CD4-positive, alpha-beta T cell treated with Interleukin-21 for 1 hour (primary cell): ENCODE measurements around the gene ETFBKMT.
"Not testable (repeated sequence)": the region's sequence is repeated elsewhere in the genome, so short reads cannot be mapped to it uniquely, and the experiment has no call there.

ENCODE experiments used
- DNase-seq: peaks from one replicate; pipeline ENCODE4 v3.0.0-alpha.2; 2020

Gene ETFBKMT

DNA sequence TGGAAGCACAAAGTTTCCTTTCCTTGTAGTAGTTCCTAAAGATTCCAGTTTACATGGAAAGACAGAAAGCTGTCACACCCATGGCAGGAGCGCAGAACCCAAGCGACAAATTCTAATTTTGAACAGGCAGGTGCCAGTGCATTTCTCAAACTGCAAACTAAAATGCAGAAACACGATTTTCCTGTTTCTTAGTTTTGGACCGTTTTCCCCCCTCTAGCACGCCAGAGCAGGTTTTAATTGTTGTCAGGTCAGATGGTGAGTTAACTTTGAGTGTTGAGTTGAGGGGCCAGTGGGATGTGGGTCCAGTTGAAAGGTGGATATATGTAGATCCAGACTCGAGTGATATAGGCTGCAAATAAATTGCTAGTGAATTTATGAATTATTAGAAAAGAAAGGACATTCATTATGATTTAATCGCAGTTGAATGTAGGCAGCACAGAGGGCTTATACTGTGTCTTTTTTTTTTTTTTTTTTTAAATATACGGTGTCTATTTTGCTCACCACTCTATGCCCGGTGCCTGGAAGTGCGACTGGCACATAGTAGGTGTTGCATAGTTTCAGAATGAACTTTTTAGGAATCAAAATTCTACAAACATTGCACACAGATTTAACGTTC, 909 bp upstream of the ETFBKMT start:
- no peak for DNase-seq

DNA sequence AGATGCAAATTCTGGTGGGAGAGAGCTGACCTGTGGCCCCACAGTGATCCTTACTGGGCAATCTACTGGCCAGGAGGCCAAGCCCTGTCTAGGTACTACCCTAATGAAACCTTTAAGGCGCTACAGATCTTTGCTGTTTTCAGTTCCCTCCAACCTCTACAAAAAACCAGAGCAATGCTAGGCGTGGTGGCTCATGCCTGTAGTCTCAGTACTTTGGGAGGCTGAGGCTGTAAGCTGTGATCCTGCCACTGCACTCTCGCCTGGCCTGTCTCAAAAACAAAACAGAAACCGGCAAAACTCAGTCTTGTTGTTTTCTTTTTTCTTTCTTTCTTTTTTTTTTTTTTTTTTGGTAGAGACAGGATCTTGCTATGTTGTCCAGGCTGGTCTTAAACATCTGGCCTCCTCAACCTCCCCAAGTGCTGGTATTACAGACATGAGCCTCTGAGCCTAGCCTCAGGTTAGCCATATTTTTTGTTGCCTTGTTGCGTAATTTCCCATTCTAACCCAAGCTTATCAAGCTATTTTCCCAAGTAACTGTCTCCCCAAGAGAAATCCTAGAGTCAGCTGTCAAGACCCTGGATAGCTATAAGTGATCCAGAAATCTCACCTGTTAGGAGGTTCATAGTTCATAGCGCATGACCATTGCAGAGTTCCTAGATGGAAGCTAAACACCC, 2.8 kb downstream of the ETFBKMT start:
- no peak for DNase-seq

DNA sequence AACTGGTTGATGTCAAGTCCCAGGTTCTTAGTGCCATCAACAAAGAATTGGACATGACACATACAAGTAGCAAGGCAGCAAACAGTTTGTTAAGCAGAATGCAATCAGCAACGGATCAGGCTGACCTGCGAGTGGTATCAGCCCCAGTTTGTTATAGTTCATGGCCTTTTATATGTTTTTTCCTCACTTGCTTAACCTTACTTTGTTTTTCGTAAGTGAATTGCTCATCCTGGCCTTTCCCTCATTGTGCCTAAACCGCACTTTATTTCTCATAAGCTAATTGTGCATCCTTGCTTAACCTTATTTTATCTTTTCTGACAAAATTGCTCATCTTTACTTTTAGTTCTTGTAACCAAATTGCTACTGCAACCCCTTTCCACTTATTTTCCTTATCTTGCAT, 4.1 kb downstream of the ETFBKMT start:
- DNase-seq = no peak

DNA sequence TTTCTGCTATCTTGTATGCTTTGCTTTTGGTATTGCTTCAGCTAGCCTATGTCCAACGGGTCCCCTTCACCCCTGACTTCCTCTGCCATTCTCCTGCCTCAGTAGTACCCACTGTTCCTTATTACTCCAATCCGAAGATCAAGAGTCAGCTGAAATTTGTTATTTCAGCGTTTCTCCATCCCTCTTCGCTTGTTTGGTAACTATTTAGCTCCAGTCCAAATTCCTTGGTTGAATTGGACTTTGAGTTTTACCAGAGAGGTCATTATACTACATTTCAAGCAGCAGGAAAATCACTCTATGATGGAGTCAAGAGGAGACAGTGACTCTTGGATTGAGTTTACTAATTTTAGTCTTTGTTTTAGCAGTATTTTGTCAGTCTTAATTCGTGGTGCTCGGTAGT, 4.5 kb downstream of the ETFBKMT start:
- no peak for DNase-seq

DNA sequence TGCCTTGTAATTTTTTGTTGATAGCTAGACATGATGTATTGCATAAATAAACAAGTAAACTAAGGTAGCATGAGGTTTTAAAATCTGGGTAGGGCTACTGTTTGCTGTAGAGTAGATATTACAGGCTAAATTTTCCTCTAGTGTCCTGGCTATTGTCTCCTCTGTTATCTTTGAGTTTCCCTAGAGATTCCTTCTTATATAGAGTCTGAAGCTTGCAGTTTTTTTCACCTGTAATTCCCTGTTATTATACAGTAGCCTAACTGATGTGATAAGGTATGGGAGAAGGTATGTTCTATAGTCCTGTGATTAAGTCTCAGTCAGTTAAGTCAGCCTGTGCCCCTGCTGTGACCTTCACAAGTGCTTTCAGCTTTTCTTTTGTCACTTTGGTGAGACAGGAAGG, 9.5 kb downstream of the ETFBKMT start:
- no peak for DNase-seq

DNA sequence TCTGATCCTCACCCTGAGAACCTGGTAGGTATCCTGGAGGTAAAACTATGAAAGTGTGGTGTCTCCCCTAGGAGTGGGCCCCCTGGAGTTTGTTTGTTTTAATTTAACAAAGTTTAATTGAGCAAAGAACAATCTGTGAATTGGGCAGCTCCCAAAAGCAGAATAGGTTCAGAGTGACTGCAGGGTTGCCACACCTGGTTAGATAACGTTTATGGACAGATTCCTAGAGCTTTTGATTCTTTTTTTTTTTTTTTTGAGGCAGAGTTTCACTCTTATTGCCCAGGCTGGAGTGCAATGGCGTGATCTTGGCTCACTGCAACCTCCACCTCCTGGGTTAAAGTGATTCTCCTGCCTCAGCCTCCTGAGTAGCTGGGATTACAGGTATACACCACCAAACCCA, 10.1 kb downstream of the ETFBKMT start:
- DNase-seq = not testable (repeated sequence)

DNA sequence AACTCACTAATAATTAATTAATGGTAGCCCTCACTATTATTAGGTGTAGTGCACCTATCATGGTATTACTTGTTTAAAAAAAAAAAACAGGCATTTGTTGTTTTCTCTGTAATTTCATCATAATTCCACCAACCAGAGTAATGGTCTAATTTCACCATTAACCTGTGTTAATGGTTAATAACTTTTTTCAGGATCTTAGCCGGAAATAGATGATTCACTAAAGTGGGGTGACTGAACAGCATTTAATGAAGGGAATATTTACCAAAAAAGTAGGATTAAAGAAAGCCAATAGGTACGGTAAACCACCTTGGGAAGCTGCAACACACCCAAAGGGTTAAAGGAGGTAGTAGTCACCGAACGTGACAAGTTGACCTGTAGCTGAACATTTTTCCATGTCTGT, 13.0 kb downstream of the ETFBKMT start:
- no peak for DNase-seq

DNA sequence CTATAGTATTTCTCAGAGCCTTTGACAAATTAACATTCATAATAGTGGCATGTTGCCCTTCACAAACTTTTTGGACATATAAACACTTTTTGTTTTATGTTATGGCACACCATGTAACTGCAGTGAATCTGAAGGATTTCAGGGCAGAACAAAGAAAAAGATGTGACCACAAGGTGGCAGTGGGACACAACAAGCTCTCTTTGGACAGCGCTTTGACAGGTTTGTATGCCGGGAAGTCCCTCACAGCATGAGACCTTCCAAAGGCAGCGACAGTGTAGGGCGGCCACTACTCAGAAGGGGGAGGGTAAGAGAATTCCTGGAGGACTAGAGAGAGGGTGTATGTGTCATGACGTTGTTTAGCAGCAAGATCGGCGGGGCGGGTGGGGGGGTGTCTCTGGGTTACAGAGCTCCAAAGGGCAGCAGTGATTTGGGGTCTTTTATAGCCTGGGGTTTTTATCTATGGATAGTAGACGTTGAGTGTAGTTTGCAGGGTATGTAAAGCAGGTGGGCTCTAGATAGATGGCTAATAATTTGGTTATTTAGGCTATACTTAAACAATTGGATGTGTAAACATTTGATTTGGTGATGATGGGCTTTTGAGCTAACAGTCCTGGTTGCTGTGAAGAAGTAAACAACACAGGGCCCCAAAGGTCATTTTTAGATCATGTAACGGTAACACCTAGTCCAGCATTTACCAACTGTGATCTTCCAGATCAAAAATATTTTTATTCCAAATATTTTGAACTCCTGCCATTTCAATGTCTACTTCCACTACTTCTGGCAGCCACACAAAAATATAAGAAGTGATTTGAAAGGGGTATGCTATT, 22.9 kb downstream of the ETFBKMT start:
- DNase-seq = peak; percentile 85

DNA sequence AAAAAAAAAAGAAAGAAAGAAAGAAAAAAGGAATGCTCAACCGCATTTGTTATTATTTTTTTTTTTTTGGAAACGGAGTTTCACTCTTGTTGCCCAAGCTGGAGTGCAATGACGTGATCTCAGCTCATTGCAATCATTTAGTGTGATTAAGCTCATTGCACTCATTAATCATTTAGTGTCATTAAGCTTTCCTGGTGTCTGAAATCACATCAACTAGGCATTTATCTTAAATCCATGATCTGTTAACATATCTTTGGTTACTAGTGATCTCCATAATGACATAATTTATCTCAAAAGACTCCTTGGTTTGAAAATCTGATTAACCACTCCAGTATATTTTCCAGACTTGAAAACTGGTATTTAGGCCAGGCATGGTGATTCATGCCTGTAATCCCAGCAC, 26.3 kb downstream of the ETFBKMT start:
- no peak for DNase-seq

DNA sequence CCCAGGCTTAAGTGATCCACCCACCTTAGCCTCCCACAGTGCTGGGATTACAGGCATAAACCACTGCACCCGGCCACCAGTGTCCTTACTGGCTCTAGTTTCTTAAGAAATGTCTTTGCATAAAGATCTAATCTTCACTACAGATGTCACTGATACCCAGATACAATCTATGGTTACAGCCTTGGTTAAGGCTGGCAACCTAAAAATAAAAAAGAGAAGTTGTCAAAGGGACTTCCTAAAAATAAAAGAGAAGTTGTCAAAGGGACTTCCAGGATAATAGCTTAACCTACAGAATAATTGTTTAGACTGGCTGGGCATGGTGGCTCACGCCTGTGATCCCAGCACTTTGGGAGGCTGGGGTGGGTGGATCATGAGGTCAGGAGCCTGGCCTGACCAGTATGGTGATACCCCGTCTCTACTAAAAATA, 27.6 kb downstream of the ETFBKMT start:
- no peak for DNase-seq

DNA sequence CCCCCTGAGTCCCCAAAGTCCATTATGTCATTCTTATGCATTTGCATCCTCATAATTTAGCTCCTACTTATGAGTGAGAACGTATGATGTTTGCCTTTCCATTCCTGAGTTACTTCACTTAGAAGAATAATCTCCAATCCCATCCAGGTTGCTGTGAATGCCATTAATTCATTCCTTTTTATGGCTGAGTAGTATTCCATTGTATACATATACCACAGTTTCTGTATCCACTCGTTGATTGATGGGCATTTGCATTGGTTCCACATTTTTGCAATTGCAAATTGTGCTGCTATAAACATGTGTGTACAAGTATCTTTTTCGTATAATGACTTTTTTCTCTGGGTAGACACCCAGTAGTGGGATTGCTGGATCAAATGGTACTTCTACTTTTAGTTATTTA, 30.4 kb downstream of the ETFBKMT start:
- not testable (repeated sequence) for DNase-seq

DNA sequence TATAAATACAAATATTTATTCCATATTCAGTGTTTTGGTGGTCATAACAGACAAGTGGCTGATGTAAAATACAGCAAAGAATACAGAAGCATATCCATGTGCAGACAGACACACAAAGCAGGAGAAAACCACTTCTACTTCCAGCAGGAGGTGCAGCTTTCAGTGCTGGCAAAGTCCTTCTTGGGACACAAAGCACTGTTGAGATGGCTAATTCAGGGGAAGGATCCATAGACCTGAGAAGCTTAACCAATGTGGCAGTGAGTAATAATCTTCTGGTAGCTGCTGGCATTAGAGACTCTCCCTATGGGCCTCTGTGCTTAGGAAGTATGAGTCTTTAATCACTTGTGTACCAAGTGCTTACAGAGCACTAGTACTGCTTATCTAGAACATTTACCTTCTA, 42.6 kb downstream of the ETFBKMT start:
- DNase-seq = no peak

DNA sequence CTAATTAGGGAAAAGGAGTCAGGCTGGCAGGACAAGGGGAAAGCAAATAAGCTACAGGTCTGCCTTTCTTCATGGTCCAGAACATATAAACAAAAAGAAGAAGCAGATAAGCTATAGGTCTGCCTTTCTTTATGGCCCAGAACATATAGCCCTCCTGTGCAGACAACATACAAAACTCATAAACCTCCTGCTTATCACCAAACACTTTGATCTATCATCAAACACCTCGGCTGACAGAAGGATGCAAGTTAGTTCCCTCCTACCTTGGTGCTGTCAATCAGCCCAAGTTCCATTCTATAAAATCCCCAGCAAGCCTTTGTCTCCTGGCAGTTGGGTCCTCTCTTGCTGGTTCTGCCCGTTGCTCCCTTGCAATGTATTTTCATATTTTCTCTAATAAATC, 46.1 kb downstream of the ETFBKMT start:
- no peak for DNase-seq

DNA sequence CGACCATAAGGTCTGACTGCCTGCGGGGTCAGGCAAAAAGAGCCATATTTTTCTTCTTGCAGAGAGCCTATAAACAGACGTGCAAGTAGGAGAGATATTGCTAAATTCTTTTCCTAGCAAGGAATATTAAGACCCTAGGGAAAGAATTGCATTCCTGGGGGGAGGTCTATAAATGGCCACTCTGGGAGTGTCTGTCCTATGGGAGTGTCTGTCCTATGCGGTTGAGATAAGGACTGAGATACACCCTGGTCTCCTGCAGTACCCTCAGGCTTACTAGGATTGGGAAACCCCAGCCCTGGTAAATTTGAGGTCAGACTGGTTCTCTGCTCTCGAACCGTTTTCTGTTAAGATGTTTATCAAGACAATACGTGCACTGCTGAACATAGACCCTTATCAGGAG, 48.6 kb downstream of the ETFBKMT start:
- DNase-seq = not testable (repeated sequence)

DNA sequence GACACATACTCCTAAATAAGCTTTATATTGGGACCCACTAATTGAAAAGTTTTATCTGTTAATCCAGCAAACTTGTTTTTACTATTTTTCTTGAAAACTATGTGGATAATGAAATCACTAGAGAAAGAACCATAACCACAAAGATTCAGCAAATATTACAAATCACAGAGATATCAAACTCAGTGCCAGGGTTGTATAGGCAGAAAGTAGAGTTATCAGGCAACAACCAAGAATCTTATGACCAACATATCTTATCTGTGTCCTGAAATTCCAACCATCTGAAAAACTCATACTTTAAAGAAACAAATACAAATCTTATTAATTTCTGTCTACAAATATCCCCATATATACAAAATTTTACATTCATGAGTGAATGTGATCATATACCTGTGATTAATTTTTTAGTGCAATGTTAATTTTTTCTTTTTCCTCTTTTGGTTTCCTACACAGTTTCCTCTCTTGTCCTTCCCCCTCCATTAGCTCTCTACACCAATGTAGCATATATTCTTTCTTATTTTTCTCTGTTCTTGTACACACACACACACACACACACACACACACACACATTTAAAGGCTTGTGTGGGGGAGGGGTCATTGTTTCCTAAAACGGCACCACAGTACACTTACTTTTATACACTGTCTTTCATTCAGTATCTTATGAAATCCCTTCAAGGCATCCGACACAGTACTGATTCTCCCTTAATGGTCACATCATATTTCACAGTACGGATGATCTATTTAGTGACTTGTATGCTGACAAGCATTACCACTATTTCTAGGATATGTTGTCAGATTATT, 50.7 kb downstream of the ETFBKMT start:
- DNase-seq = no peak

DNA sequence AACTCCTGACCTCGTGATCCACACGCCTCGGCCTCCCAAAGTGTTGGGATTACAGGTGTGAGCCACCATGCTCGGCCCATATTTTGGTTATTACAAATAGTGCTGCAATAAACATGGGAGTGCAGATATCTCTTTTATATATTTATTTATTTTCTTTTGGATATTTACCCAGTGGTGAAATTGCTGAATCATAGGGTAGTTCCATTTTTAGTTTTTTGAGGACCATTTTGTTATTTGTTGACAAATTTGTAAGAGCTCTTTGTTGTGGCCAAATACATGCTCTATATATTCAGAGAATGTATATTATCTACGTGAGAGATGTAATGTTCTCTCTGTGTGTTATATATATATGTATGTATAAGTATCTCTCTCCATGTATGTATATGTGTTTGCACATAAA, 53.4 kb downstream of the ETFBKMT start:
- DNase-seq = no peak

DNA sequence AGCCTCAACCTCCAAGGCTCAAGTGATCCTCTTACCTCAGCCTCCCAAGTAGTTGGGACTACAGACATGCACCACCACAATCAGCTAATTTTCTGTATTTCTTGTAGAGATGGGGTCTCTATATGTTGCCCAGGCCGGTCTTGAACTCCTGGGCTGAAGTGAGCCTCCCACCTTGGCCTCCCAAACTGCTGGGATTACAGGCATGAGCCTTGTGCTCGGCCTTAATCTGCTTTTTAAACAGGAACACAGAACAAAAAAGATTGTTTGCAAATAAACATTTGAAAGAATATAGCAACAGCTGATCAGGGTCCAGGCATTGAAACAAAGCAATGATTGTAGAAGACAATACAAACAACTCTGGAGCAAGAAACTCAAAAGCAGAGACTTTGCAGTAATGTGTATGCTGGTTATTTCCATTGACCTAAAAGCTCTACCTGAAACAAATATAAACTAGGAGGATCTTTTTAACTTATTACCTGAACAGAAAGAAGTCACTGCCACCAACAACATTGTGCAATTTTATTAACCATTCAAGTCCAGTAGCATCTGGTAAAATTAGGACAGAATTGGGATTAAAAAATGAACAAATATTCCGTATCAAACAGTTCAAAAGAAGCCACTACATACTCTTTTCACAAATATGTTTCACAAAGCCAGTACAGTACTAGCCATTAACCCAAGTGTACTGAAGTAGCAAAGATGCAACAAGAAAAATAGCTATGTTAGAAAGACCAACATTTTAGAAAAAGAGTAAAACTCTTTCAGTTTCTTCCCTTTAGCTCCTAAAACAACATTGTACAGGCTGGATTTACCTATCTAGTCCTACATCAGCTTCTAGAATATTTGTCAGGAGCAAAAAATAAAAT, 55.2 kb downstream of the ETFBKMT start:
- DNase-seq = no peak

DNA sequence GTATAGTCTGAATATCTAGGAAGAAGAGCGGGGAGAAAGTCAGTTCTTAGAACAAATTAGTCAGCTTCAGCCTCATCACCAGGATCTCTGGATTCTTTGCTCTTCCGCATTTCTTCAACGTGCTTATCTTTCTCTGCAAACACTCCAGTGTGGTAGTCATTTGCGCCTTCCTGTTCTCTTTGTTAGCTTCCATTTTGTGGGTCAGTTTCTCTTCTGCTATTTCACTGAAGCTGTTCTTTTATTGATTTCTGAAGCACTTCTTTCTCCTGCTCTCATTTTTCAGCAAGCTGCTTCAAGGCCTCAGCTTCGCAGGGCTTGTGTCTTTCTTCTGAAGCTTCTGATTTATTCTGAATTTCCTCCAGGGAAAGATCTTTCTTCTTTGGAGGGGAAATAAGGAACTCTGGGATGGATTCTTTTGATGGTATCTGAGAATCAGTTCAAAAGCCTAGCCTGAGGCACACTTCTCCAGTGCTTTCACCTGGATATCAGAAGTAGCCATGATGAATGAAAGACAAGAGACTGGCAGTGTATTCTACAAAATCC, 55.9 kb downstream of the ETFBKMT start:
- no peak for DNase-seq

DNA sequence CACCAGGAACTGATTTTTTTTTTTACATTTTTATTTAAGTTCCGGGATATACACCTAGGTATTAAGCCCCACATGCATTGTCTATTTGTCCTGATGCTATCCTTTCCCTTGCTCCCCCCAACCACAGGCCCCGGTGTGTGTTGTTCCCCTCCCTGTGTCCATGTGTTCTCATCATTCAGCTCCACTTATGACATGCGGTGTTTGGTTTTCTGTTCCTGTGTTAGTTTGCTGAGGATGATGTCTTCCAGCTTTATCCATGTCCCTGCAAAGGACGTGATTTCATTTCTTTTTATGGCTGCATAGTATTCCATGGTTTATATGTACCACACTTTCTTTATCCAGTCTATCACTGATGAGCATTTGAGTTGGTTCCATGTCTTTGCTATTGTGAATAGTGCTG, 57.5 kb downstream of the ETFBKMT start:
- DNase-seq = not testable (repeated sequence)

DNA sequence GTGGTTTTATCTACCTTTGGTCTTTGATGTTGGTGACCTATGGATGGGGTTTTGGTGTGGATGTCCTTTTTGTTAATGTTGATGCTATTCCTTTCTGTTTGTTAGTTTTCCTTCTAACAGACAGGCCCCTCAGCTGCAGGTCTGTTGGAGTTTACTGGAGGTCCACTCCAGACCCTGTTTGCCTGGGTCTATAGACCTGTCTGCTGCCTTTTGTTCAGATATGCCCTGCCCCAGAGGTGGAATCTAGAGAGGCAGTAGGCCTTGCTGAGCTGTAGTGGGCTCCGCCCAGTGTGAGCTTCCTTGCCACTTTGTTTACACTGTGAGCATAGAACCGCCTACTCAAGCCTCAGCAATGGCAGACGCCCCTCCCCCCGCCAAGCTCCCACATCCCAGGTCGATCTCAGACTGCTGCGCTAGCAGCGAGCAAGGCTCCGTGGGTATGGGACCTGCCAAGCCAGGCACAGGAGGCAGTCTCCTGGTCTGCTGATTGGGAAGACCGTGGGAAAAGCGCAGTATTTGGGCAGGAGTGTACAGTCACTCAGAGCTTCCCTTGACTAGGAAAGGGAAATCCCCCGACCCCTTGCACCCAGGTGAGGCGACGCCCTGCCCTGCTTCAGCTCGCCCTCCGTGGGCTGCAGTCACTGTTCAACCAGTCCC, 59.2 kb downstream of the ETFBKMT start:
- not testable (repeated sequence) for DNase-seq

DNA sequence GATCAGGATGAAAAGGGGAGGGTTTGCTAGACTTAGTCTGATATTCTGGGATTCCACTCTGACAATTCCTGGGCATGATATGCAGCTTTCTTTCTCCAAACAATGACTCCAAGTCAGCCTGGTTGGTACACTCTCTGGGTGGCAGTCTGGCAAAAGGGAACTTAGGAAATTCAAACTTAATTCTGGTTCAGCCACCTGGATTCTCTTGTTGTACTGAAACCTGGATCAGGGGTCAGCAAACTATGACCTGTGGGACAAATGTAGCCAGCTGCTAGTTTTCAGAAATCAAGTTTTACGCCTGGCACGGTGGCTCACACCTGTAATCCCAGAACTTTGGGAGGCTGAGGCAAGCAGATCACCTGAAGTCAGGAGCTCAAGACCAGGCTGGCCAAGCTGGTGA, 63.1 kb downstream of the ETFBKMT start:
- no peak for DNase-seq
